HepG2 (cell line): ENCODE results near the gene ENO2. TPM values are rescaled to one million over a fixed set of nuclear protein-coding genes. Genes with fewer than 3 reads are reported as not detected.

Experiments
- ATAC-seq: fragments of 200-7000 bp; cut with Tn5 transposase; 3 replicates; pipeline ENCODE4 v1.9.1; 2020; ENCODE audit warnings: mild to moderate bottlenecking, moderate library complexity
- BruUV-seq: library from RNA; stranded (reverse); fragments of 400-500 nt; replicated peaks from 2 replicates; lab custom pipeline; 2021; lab: Mats Ljungman, UMichigan
- CTCF ChIA-PET: fragments of 300-600 bp; formaldehyde crosslinking; extraction: SDS; loops from one replicate; lab custom pipeline; 2021; ENCODE audit warnings: low total read pairs, inconsistent platforms, low intra/inter-chr PET ratio; lab: Yijun Ruan, JAX
- POLR2A ChIA-PET: fragments of 350-600 bp; sonication (Branson Sonifier 250); formaldehyde crosslinking; loops from one replicate; lab custom pipeline; 2020; ENCODE audit warnings: antibody characterized with exemption, inconsistent platforms; lab: Yijun Ruan, JAX
- DNase-seq: peaks from one replicate; pipeline ENCODE4 v3.0.0-alpha.2; 2015; ENCODE audit warnings: low spot score
- FAIRE-seq: peaks from 3 replicates; lab custom pipeline; 2011; peaks lifted over from hg19 to GRCh38; lab: Jason Lieb, UNC
- H2AFZ ChIP-seq: one replicate; pipeline ENCODE4 v1.6.1; 2011; ENCODE audit warnings: low read length, inconsistent platforms
- H3K27ac ChIP-seq: fragments of 300-600 bp; 3 replicates; pipeline ENCODE4 v1.8.0; 2011; ENCODE audit warnings: mixed run types, mild to moderate bottlenecking, mixed read lengths, low read length, inconsistent platforms; ENCODE audit not compliant: insufficient read depth; ENCODE audit errors: extremely low read length
- H3K27me3 ChIP-seq, 2 experiments: fragments of 200-600 bp in 1 of 2; 2 replicates in 1 of 2; 3 replicates in 1 of 2; pipeline versions ENCODE4 v1.6.0 to v1.8.0; 2011; ENCODE audit warnings: low read length in 2 of 2, mild to moderate bottlenecking in 2 of 2, moderate library complexity in 2 of 2, inconsistent platforms in 1 of 2; ENCODE audit not compliant: insufficient read depth in 2 of 2, control insufficient read depth in 1 of 2
- H3K36me3 ChIP-seq, 2 experiments: fragments of 200-600 bp in 1 of 2; replicated peaks in 1 of 2; 2 replicates in 1 of 2; 3 replicates in 1 of 2; pipeline versions ENCODE4 v1.5.1 to v1.8.0; 2011; ENCODE audit warnings: low read length in 2 of 2, inconsistent platforms in 1 of 2; ENCODE audit not compliant: insufficient read depth in 2 of 2, control insufficient read depth in 1 of 2
- H3K4me1 ChIP-seq: 2 replicates; pipeline ENCODE4 v1.5.1; 2012; ENCODE audit warnings: low read length, inconsistent platforms; ENCODE audit not compliant: insufficient read depth
- H3K4me2 ChIP-seq: 2 replicates; pipeline ENCODE4 v1.6.0; 2011; ENCODE audit warnings: low read depth, low read length, inconsistent platforms
- H3K4me3 ChIP-seq, 3 experiments: fragments of 200-600 bp in 1 of 3; sonication (generic), shearing (Covaris generic) in 1 of 3; replicated peaks in 1 of 3; 2 replicates each; pipeline ENCODE4 v1.5.1; 2011 to 2016; ENCODE audit warnings: low read length in 3 of 3, inconsistent platforms in 2 of 3, low read depth in 2 of 3, mild to moderate bottlenecking in 2 of 3, control low read depth in 1 of 3, mixed read lengths in 1 of 3; ENCODE audit not compliant: insufficient read depth in 1 of 3
- H3K79me2 ChIP-seq: one replicate; pipeline ENCODE4 v1.6.1; 2011; ENCODE audit warnings: low read length, inconsistent platforms; ENCODE audit not compliant: insufficient read depth
- H3K9ac ChIP-seq: 2 replicates; pipeline ENCODE4 v1.6.0; 2011; ENCODE audit warnings: mild to moderate bottlenecking, low read depth, low read length, inconsistent platforms; ENCODE audit not compliant: insufficient read depth
- H3K9me3 ChIP-seq: 2 replicates; pipeline ENCODE4 v1.5.1; 2012; ENCODE audit warnings: mild to moderate bottlenecking, low read length
- H4K20me1 ChIP-seq: 2 replicates; pipeline ENCODE4 v1.6.0; 2011; ENCODE audit warnings: inconsistent platforms, mild to moderate bottlenecking, low read length, moderate library complexity; ENCODE audit not compliant: insufficient read depth
- IRF2 ChIP-seq: IDR thresholded peaks from 2 replicates; pipeline ENCODE4 v1.6.1; 2018; ENCODE audit warnings: missing genetic modification reagents, missing compliant biosample characterization
- KDM5B ChIP-seq: sonication (generic); formaldehyde crosslinking; IDR thresholded peaks from 2 replicates; pipeline ENCODE4 v1.4.0; 2020; ENCODE audit warnings: missing genetic modification reagents, mild to moderate bottlenecking, borderline replicate concordance
- RBM39 ChIP-seq: fragments of 200-400 bp; formaldehyde crosslinking; IDR thresholded peaks from one replicate; pipeline ENCODE4 v1.6.1; 2018; ENCODE audit warnings: antibody characterized with exemption, mild to moderate bottlenecking, low read depth, low read length; ENCODE audit not compliant: poor library complexity, severe bottlenecking
- ZNF282 ChIP-seq: fragments of 450-650 bp; IDR thresholded peaks from 2 replicates; pipeline ENCODE4 v1.6.1; 2018; ENCODE audit not compliant: partially characterized antibody
- ZSCAN31 ChIP-seq: sonication (generic); formaldehyde crosslinking; IDR thresholded peaks from 2 replicates; pipeline ENCODE4 v1.5.0; 2020; ENCODE audit warnings: low read depth, mild to moderate bottlenecking, missing genetic modification reagents
- WGBS: methylation state at CpG from one replicate; pipeline ENCODE4 v1.1.6; 2017; ENCODE audit warnings: low lambda C conversion rate; 5-methylcytosine and 5-hydroxymethylcytosine counted together
- in situ Hi-C: cut with HindIII; loops from 2 replicates; pipeline ENCODE4 v1.10.0; 2017; ENCODE audit warnings: low pct_unique_long_range_greater_than_20kb; ENCODE audit not compliant: extremely low pct_ligation_motif_present
- intact Hi-C: fragments of 100-400 bp; cut with micrococcal nuclease; formaldehyde crosslinking; loops from one replicate; pipeline ENCODE4 v1.10.0; 2022; ENCODE audit not compliant: unreplicated experiment
- polyA plus RNA-seq, 8 experiments: library from polyadenylated mRNA; depleted of rRNA in 3 of 8; stranded (reverse) in 7 of 8; unstranded in 1 of 8; fragments of >200 nt; fragmentation: Illumina TruSeq in 4 of 8; extraction: Trizol in 4 of 8; gene quantifications; 2 replicates each; pipeline versions ENCODE4 v1.2.1 to v1.2.3, GENCODE V29; 2011 to 2016; ENCODE audit warnings: low read depth in 4 of 8, missing spikeins in 1 of 8, mixed read lengths in 1 of 8; ENCODE audit not compliant: insufficient read depth in 1 of 8
- total RNA-seq, 5 experiments: library from RNA; depleted of rRNA; stranded (reverse); fragments of >200 nt; fragmentation: Illumina TruSeq; extraction: Trizol; gene quantifications; 2 replicates each; pipeline ENCODE4 v1.2.3, GENCODE V29; 2016; ENCODE audit warnings: low read depth in 1 of 5
- TF ChIP-seq, protein P1 (sequence below): sonication (generic); formaldehyde crosslinking; IDR thresholded peaks from 2 replicates; pipeline ENCODE4 v1.4.0; 2020; ENCODE audit warnings: missing genetic modification reagents
- TF ChIP-seq, protein P2 (sequence below): sonication (generic); formaldehyde crosslinking; IDR thresholded peaks from 2 replicates; pipeline ENCODE4 v1.8.1; 2023; ENCODE audit warnings: mild to moderate bottlenecking, moderate library complexity, missing genetic modification reagents
- TF ChIP-seq, protein P3 (sequence below): sonication (generic); formaldehyde crosslinking; IDR thresholded peaks from 2 replicates; pipeline ENCODE4 v1.4.0; 2020; ENCODE audit warnings: mild to moderate bottlenecking, missing genetic modification reagents

The ENO2 gene
- total and polyA plus RNA-seq, 2 of the 13 experiments (the other 11 are each of a cell fraction or from before 2014, with no cell fraction given) = 19.3 to 136 TPM

DNA sequence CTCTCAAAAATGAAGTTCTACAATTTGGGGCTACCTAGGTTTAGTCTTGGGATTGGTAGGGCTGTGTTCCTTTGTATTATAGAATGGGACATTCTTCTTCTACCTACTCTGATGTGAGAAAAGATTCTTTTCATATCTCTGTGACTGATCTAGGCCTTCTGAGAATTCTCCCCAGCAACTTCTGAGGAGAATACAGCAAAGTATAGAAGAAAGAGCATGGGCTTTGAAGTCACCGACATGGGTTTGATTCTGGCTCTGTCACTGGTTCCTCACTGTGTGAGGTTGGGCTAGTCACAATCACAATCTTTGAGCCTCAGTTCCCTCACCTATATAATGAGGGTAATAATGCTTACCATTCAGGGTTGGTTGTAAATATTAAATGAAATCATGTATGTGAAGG lies 18.4 kb downstream of the ENO2 start:
- ChIA-PET POLR2A (interaction anchor here (0.8 to 1.6 kb wide), 2 partner anchors 11 to 29 kb away, joined by 3 to 4 read pairs; partner anchors contain the start of genes C12orf57 and RNU7-1), CTCF (no interaction called here)
- ATAC-seq (no peak), FAIRE-seq (no peak), DNase-seq (no peak)
- in situ Hi-C loops = no loop called here
- no peaks in the 10 kb centered on the region for H4K20me1 ChIP-seq
- peaks cover 30% of the 10 kb centered on the region for H3K79me2 ChIP-seq
- H3K36me3 ChIP-seq = peaks cover 8 to 23% of the 10 kb centered on the region in 2 experiments
- no peaks in the 10 kb centered on the region; a peak in 1 of 5 replicates for H3K27me3 ChIP-seq
- H3K4me2 ChIP-seq = no peak overlapping the region
- no peak overlapping the region for H3K4me3 ChIP-seq
- intact Hi-C loops = no loop called here
- TF ChIP-seq, protein P1, sequence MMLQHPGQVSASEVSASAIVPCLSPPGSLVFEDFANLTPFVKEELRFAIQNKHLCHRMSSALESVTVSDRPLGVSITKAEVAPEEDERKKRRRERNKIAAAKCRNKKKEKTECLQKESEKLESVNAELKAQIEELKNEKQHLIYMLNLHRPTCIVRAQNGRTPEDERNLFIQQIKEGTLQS (CRISPR knock-in tag) = no peak
- TF ChIP-seq RBM39 (no peak), IRF2 (CRISPR knock-in tag) (no peak), KDM5B (CRISPR knock-in tag) (no peak), ZSCAN31 (CRISPR knock-in tag) (no peak), ZNF282 (no peak)
- TF ChIP-seq, protein P2, sequence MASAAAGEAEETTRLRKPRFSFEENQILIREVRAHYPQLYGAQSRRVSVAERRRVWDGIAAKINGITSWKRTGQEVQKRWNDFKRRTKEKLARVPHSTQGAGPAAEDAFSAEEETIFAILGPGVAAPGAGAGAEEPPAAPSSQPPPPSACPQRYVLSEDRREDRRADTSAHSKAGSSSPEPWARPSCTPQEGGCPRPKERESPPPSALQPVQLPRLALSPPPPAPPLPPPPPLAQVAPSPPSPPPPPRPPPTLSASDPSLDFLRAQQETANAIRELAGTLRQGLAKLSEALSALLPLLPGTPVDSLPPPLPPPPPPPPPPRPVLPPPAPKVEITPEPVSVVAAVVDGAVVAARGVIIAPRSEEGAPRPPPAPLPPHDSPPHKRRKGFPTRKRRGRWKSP (CRISPR knock-in tag) = no peak
- TF ChIP-seq, protein P3, sequence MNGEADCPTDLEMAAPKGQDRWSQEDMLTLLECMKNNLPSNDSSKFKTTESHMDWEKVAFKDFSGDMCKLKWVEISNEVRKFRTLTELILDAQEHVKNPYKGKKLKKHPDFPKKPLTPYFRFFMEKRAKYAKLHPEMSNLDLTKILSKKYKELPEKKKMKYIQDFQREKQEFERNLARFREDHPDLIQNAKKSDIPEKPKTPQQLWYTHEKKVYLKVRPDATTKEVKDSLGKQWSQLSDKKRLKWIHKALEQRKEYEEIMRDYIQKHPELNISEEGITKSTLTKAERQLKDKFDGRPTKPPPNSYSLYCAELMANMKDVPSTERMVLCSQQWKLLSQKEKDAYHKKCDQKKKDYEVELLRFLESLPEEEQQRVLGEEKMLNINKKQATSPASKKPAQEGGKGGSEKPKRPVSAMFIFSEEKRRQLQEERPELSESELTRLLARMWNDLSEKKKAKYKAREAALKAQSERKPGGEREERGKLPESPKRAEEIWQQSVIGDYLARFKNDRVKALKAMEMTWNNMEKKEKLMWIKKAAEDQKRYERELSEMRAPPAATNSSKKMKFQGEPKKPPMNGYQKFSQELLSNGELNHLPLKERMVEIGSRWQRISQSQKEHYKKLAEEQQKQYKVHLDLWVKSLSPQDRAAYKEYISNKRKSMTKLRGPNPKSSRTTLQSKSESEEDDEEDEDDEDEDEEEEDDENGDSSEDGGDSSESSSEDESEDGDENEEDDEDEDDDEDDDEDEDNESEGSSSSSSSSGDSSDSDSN = no peak
- WGBS = 91% methylated on average over 1 of the region's 1 CpG
- no peak overlapping the region for H2AFZ ChIP-seq
- H3K9ac ChIP-seq = no peak overlapping the region
- no peak overlapping the region for H3K27ac ChIP-seq
- no TSS peak for BruUV-seq
- no peaks in the 10 kb centered on the region for H3K9me3 ChIP-seq
- H3K4me1 ChIP-seq = peaks cover 40% of the 10 kb centered on the region
